Caco-2 (cell line): ENCODE measurements around the gene JARID2. TPM values are rescaled to one million over a fixed set of nuclear protein-coding genes. Genes with fewer than 3 reads are reported as not detected.
A peak's percentile ranks its signal among the peaks of the same experiment; 100 is the strongest.

Experiments
- BruUV-seq: library from RNA; stranded (reverse); fragments of 400-500 nt; replicated peaks from 2 replicates; lab custom pipeline; 2021; lab: Mats Ljungman, UMichigan
- CTCF ChIA-PET: fragments of 300-600 bp; sonication (Branson Sonifier 250); formaldehyde crosslinking; loops from one replicate; lab custom pipeline; 2022; ENCODE audit warnings: antibody characterized with exemption; lab: Charles Lee
- POLR2A ChIA-PET: fragments of 300-600 bp; sonication (Branson Sonifier 250); formaldehyde crosslinking; loops from one replicate; lab custom pipeline; 2022; ENCODE audit warnings: antibody characterized with exemption; lab: Charles Lee
- DNase-seq, 2 experiments: peaks; one replicate each; pipeline versions ENCODE4 v3.0.0 to v3.0.0-alpha.2; 2020 to 2022
- H3K27me3 ChIP-seq: replicated peaks from 2 replicates; pipeline ENCODE4 v1.6.0; 2011; ENCODE audit warnings: low read length; ENCODE audit not compliant: control insufficient read depth, insufficient read depth
- H3K36me3 ChIP-seq: 2 replicates; pipeline ENCODE4 v1.5.1; 2011; ENCODE audit warnings: low read length; ENCODE audit not compliant: control insufficient read depth, insufficient read depth
- H3K4me1 ChIP-seq: fragments of 250-450 bp; sonication (Bioruptor Pico); 2 replicates; pipeline ENCODE4 v1.5.1; 2020; ENCODE audit warnings: mild to moderate bottlenecking
- H3K4me3 ChIP-seq: 2 replicates; pipeline ENCODE4 v1.5.1; 2011; ENCODE audit warnings: low read depth, mild to moderate bottlenecking, control low read depth, low read length
- H3K9me3 ChIP-seq: fragments of 250-450 bp; sonication (Bioruptor Pico); 2 replicates; pipeline ENCODE4 v1.5.1; 2020; ENCODE audit warnings: mild to moderate bottlenecking, moderate library complexity
- H3K27ac Mint-ChIP-seq: one replicate; pipeline ENCODE4 v1.8.0; 2022; ENCODE audit warnings: mixed read lengths; ENCODE audit not compliant: unreplicated experiment
- H3K27me3 Mint-ChIP-seq: one replicate; pipeline ENCODE4 v1.8.0; 2022; ENCODE audit warnings: mixed read lengths; ENCODE audit not compliant: insufficient read depth, unreplicated experiment
- H3K36me3 Mint-ChIP-seq: one replicate; pipeline ENCODE4 v1.8.0; 2022; ENCODE audit warnings: mild to moderate bottlenecking, mixed read lengths; ENCODE audit not compliant: insufficient read depth, unreplicated experiment
- H3K4me1 Mint-ChIP-seq: one replicate; pipeline ENCODE4 v1.8.0; 2022; ENCODE audit warnings: low read depth, mixed read lengths; ENCODE audit not compliant: unreplicated experiment
- H3K4me3 Mint-ChIP-seq: one replicate; pipeline ENCODE4 v1.8.0; 2022; ENCODE audit warnings: mild to moderate bottlenecking, moderate library complexity, mixed read lengths; ENCODE audit not compliant: unreplicated experiment
- H3K9me3 Mint-ChIP-seq: one replicate; pipeline ENCODE4 v1.8.0; 2022; ENCODE audit warnings: mixed read lengths; ENCODE audit not compliant: unreplicated experiment
- CTCF ChIP-seq, 2 experiments: fragments of 200-600 bp in 1 of 2; IDR thresholded peaks; 1 replicate in 1 of 2; 2 replicates in 1 of 2; pipeline versions ENCODE4 v1.5.1 to v1.8.0; 2011 to 2022; ENCODE audit warnings: antibody characterized with exemption in 1 of 2, control low read depth in 1 of 2, inconsistent platforms in 1 of 2, low read depth in 1 of 2, low read length in 1 of 2, mild to moderate bottlenecking in 1 of 2, moderate library complexity in 1 of 2; ENCODE audit not compliant: insufficient read depth in 1 of 2, severe bottlenecking in 1 of 2, unreplicated experiment in 1 of 2
- intact Hi-C: fragments of 100-400 bp; cut with micrococcal nuclease; formaldehyde crosslinking; loops from one replicate; pipeline ENCODE4 v1.10.0; 2022; ENCODE audit not compliant: unreplicated experiment
- total RNA-seq: library from RNA; stranded (reverse); gene quantifications from 2 replicates; pipeline ENCODE4 v1.2.3, GENCODE V29; 2022

The JARID2 gene
- total RNA-seq, 1 experiment from 2014 or later, result 18.3 TPM

- ChIA-PET POLR2A (no interaction called here), CTCF (no interaction called here)
- Mint-ChIP-seq H3K27ac (peak overlapping the region; percentile 72), H3K4me1 (peaks cover 50% of the 10 kb centered on the region), H3K4me3 (peak overlapping the region; percentile 65), H3K27me3 (no peaks in the 10 kb centered on the region), H3K9me3 (no peaks in the 10 kb centered on the region), H3K36me3 (no peaks in the 10 kb centered on the region)
- peaks cover 49% of the 10 kb centered on the region for H3K4me1 ChIP-seq
- H3K36me3 ChIP-seq, result no peaks in the 10 kb centered on the region
- H3K27me3 ChIP-seq, result no peaks in the 10 kb centered on the region
- intact Hi-C loops, result loop anchor here (1.0 kb wide), 1 partner anchor 8 kb away; no protein-coding TSS in a partner anchor
- DNase-seq, result no peak
- H3K4me3 ChIP-seq, result no peak overlapping the region
- no TSS peak for BruUV-seq
- TF ChIP-seq CTCF (IDR thresholded peaks at IDR 0.05; ENCODE audit: insufficient read depth in 1 of 2, low read depth in 1 of 2, low read length in 1 of 2, severe bottlenecking in 1 of 2, unreplicated experiment in 1 of 2), result no peak
- H3K9me3 ChIP-seq, result no peaks in the 10 kb centered on the region
These were observed 155.3 kb downstream of the JARID2 start for GRCh38 chr6:15401120-15401519.

- no peak for TF ChIP-seq CTCF (IDR thresholded peaks at IDR 0.05; ENCODE audit: insufficient read depth in 1 of 2, low read depth in 1 of 2, low read length in 1 of 2, severe bottlenecking in 1 of 2, unreplicated experiment in 1 of 2)
- Mint-ChIP-seq H3K4me1 (peaks cover 50% of the 10 kb centered on the region), H3K27me3 (no peaks in the 10 kb centered on the region), H3K9me3 (no peaks in the 10 kb centered on the region), H3K36me3 (no peaks in the 10 kb centered on the region), H3K27ac (peak overlapping the region; percentile 19), H3K4me3 (peak overlapping the region; percentile 49)
- CTCF ChIA-PET, result no interaction called here
- H3K9me3 ChIP-seq, result no peaks in the 10 kb centered on the region
- H3K4me1 ChIP-seq, result peaks cover 52% of the 10 kb centered on the region
- DNase-seq, result peak; percentile 50 to 59
- POLR2A ChIA-PET, result no interaction called here
- no peaks in the 10 kb centered on the region for H3K36me3 ChIP-seq
- H3K27me3 ChIP-seq, result no peaks in the 10 kb centered on the region
- no peak overlapping the region for H3K4me3 ChIP-seq
- no TSS peak for BruUV-seq
- intact Hi-C loops, result loop anchor here (1.0 kb wide), 1 partner anchor 7 kb away; no protein-coding TSS in a partner anchor
These were observed 155.9 kb downstream of the JARID2 start for GRCh38 chr6:15401769-15402250.

GRCh38 chr6:15402406-15403045 lies 156.7 kb downstream of the JARID2 start:
- no peak overlapping the region for H3K4me3 ChIP-seq
- Mint-ChIP-seq H3K27me3 (no peaks in the 10 kb centered on the region), H3K4me1 (peaks cover 54% of the 10 kb centered on the region), H3K9me3 (no peaks in the 10 kb centered on the region), H3K27ac (peak overlapping the region; percentile 19), H3K36me3 (no peaks in the 10 kb centered on the region), H3K4me3 (peak overlapping the region; percentile 11)
- ChIA-PET POLR2A (no interaction called here), CTCF (interaction anchor here (0.6 kb wide), 1 partner anchor 1147 kb away, joined by 4 read pairs; no protein-coding TSS in a partner anchor)
- H3K4me1 ChIP-seq, result peaks cover 52% of the 10 kb centered on the region
- no peaks in the 10 kb centered on the region for H3K9me3 ChIP-seq
- DNase-seq, result no peak
- intact Hi-C loops, result no loop called here
- H3K27me3 ChIP-seq, result no peaks in the 10 kb centered on the region
- no TSS peak for BruUV-seq
- no peaks in the 10 kb centered on the region for H3K36me3 ChIP-seq
- TF ChIP-seq CTCF (IDR thresholded peaks at IDR 0.05; ENCODE audit: insufficient read depth in 1 of 2, low read depth in 1 of 2, low read length in 1 of 2, severe bottlenecking in 1 of 2, unreplicated experiment in 1 of 2), result no peak
